ENCODE results near the gene PCYOX1L.

Gene PCYOX1L

GRCh38 chr5:149362541-149362940 lies 4.7 kb downstream of the PCYOX1L start:
- no peak for TF ChIP-seq CTCF (IDR thresholded peaks at IDR 0.05; ENCODE audit: low read depth, low read length)
- Histone ChIP-seq H3K9me3 (no peaks in the 10 kb centered on the region), H3K4me3 (ENCODE audit: low read depth, low read length) (no peak overlapping the region), H3K27me3 (no peaks in the 10 kb centered on the region), H3K4me1 (no peaks in the 10 kb centered on the region), H3K36me3 (no peaks in the 10 kb centered on the region)
- no peak for DNase-seq

- Histone ChIP-seq H3K36me3 (no peaks in the 10 kb centered on the region), H3K4me1 (no peaks in the 10 kb centered on the region; the same call in 1 of the 2 replicates), H3K27me3 (no peaks in the 10 kb centered on the region), H3K9me3 (no peaks in the 10 kb centered on the region), H3K4me3 (ENCODE audit: low read depth, low read length) (no peak overlapping the region)
- TF ChIP-seq CTCF (IDR thresholded peaks at IDR 0.05; ENCODE audit: low read depth, low read length) = no peak
- no peak for DNase-seq
Observed at GRCh38 chr5:149363358-149363757, 5.5 kb downstream of the PCYOX1L start.

- Histone ChIP-seq H3K4me3 (ENCODE audit: low read depth, low read length) (no peak overlapping the region), H3K27me3 (no peaks in the 10 kb centered on the region), H3K9me3 (no peaks in the 10 kb centered on the region), H3K4me1 (no peaks in the 10 kb centered on the region; the same call in 1 of the 2 replicates), H3K36me3 (no peaks in the 10 kb centered on the region)
- DNase-seq = no peak
- TF ChIP-seq CTCF (IDR thresholded peaks at IDR 0.05; ENCODE audit: low read depth, low read length) = no peak
Observed at GRCh38 chr5:149363936-149364335, 6.1 kb downstream of the PCYOX1L start.

- H3K4me1 ChIP-seq = no peaks in the 10 kb centered on the region; the same call in 1 of the 2 replicates
- no peaks in the 10 kb centered on the region for H3K27me3 ChIP-seq
- no peak for TF ChIP-seq CTCF (IDR thresholded peaks at IDR 0.05; ENCODE audit: low read depth, low read length)
- DNase-seq = no peak
- H3K9me3 ChIP-seq = no peaks in the 10 kb centered on the region
- H3K4me3 ChIP-seq (ENCODE audit: low read depth, low read length) = no peak overlapping the region
- no peaks in the 10 kb centered on the region for H3K36me3 ChIP-seq
Observed at GRCh38 chr5:149364719-149365118, 6.9 kb downstream of the PCYOX1L start.

GRCh38 chr5:149365418-149365817 lies 7.6 kb downstream of the PCYOX1L start:
- Histone ChIP-seq H3K27me3 (no peaks in the 10 kb centered on the region), H3K9me3 (no peaks in the 10 kb centered on the region), H3K4me3 (ENCODE audit: low read depth, low read length) (no peak overlapping the region), H3K4me1 (no peaks in the 10 kb centered on the region; the same call in 1 of the 2 replicates), H3K36me3 (no peaks in the 10 kb centered on the region)
- TF ChIP-seq CTCF (IDR thresholded peaks at IDR 0.05; ENCODE audit: low read depth, low read length) = no peak
- DNase-seq = no peak

- TF ChIP-seq CTCF (IDR thresholded peaks at IDR 0.05; ENCODE audit: low read depth, low read length) = no peak
- H3K4me3 ChIP-seq (ENCODE audit: low read depth, low read length) = no peak overlapping the region
- no peaks in the 10 kb centered on the region for H3K9me3 ChIP-seq
- no peak for DNase-seq
- no peaks in the 10 kb centered on the region for H3K36me3 ChIP-seq
- no peaks in the 10 kb centered on the region; the same call in 1 of the 2 replicates for H3K4me1 ChIP-seq
- H3K27me3 ChIP-seq = no peaks in the 10 kb centered on the region
Observed at GRCh38 chr5:149366169-149366729, 8.4 kb downstream of the PCYOX1L start.

All from BE2C (cell line).